Astrocyte of the spinal cord (primary cell): ENCODE results near the gene LRRIQ4.
A peak's percentile ranks its signal among the peaks of the same experiment; 100 is the strongest.

Source experiments
- DNase-seq: peaks from one replicate; pipeline ENCODE4 v3.0.0; 2011; ENCODE audit warnings: low read depth, low spot score
- H3K4me3 ChIP-seq: 2 replicates; pipeline ENCODE4 v1.5.1; 2011; ENCODE audit warnings: low read depth, mild to moderate bottlenecking, low read length, moderate library complexity
- in situ Hi-C: cut with HindIII; loops from 2 replicates; pipeline ENCODE4 v1.10.0; 2017; ENCODE audit warnings: low sequenced_read_pairs
- TF ChIP-seq, protein P1 (sequence below): IDR thresholded peaks from 2 replicates; pipeline ENCODE4 v1.5.1; 2012; ENCODE audit warnings: low read depth, mild to moderate bottlenecking, low read length, inconsistent platforms

Gene LRRIQ4

GRCh38 chr3:169812332-169813235, at the start of gene LRRIQ4, which contains the start of gene LRRC34:
LRRIQ4 (plus strand) TSS chr3:169812870; CDS start chr3:169821922, 9,052 bp downstream.
LRRC34 (minus strand) TSS chr3:169812904; CDS start chr3:169812548, 356 bp downstream.
- DNase-seq: peak; percentile 76
- TF ChIP-seq, protein P1, sequence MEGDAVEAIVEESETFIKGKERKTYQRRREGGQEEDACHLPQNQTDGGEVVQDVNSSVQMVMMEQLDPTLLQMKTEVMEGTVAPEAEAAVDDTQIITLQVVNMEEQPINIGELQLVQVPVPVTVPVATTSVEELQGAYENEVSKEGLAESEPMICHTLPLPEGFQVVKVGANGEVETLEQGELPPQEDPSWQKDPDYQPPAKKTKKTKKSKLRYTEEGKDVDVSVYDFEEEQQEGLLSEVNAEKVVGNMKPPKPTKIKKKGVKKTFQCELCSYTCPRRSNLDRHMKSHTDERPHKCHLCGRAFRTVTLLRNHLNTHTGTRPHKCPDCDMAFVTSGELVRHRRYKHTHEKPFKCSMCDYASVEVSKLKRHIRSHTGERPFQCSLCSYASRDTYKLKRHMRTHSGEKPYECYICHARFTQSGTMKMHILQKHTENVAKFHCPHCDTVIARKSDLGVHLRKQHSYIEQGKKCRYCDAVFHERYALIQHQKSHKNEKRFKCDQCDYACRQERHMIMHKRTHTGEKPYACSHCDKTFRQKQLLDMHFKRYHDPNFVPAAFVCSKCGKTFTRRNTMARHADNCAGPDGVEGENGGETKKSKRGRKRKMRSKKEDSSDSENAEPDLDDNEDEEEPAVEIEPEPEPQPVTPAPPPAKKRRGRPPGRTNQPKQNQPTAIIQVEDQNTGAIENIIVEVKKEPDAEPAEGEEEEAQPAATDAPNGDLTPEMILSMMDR: no peak
- peak within 1 kb of the TSS; percentile 46 for H3K4me3 ChIP-seq
- in situ Hi-C loops: no loop called here

DNA sequence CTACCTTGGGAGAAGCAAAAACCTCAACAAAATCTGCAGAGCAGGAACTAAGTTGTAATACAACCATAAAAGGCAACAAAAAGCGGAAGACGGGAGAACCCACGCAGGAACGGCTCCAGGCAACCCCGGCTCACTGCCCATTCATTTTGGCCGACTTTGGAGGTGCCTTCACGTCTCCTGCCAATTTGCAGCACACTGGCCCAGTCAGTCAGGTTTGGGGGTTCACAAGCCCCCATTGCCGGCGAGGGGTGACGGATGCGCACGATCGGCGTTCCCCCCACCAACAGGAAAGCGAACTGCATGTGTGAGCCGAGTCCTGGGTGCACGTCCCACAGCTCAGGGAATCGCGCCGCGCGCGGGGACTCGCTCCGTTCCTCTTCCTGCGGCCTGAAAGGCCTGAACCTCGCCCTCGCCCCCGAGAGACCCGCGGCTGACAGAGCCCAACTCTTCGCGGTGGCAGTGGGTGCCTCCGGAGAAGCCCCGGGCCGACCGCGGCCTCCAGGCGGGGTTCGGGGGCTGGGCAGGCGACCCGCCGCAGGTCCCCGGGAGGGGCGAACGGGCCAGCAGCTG, 48.3 kb upstream of the LRRIQ4 start:
- peak; percentile 55 for DNase-seq
- H3K4me3 ChIP-seq: peak overlapping the region; percentile 76
- TF ChIP-seq, protein P1: no peak
- in situ Hi-C loops: no loop called here

GRCh38 chr3:169764882-169765612, 47.6 kb upstream of the LRRIQ4 start, which contains the start of gene TERC:
TERC (minus strand) TSS chr3:169765060.
- TF ChIP-seq, protein P1: no peak
- peak; percentile 94 for DNase-seq
- peak within 1 kb of the TSS; percentile 76 for H3K4me3 ChIP-seq
- in situ Hi-C loops: no loop called here

- TF ChIP-seq, protein P1: no peak
- in situ Hi-C loops: no loop called here
- H3K4me3 ChIP-seq: peak within 1 kb of the TSS; percentile 58
- peak; percentile 70 for DNase-seq
These were observed 43.1 kb upstream of the LRRIQ4 start, which contains the start of gene ACTRT3 for GRCh38 chr3:169769287-169770181. ACTRT3 (minus strand) TSS chr3:169769561; CDS start chr3:169769520, 41 bp downstream.

GRCh38 chr3:169771497-169772304, 41.0 kb upstream of the LRRIQ4 start:
- peak; percentile 90 for DNase-seq
- TF ChIP-seq, protein P1: no peak
- peak overlapping the region; percentile 100 for H3K4me3 ChIP-seq
- in situ Hi-C loops: no loop called here
